ENCODE results near the gene ERP27.

The ERP27 gene

GRCh38 chr12:14938301-14938700 lies at the start of gene ERP27:
Gene ERP27, minus strand, starts transcription at chr12:14938537. Its CDS starts 29 bp downstream, at chr12:14938508.
- DNase-seq (ENCODE audit: low spot score) = no peak

- no peak for DNase-seq (ENCODE audit: low spot score)
Observed at GRCh38 chr12:14988035-14988434, 49.7 kb upstream of the ERP27 start.

DNA sequence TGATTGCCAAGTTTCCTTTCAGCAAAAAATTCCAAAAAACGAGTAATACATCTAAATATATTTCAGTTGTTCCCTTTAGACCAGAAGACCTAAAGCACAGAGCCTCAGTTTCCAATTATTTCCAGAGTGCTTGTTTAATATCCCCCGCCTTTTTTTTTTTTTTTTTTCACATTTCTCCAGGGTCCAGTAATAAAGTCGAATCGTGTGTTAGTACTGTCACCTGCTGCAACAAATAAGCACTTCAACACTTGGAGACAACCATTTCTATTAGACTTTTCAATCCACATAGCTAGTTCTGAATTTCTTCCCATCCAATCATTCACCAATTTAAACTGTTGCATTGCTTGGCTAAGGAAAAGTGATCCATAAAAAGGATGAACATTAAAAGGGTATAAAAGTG lies 48.1 kb upstream of the ERP27 start:
- no peak for DNase-seq (ENCODE audit: low spot score)

DNA sequence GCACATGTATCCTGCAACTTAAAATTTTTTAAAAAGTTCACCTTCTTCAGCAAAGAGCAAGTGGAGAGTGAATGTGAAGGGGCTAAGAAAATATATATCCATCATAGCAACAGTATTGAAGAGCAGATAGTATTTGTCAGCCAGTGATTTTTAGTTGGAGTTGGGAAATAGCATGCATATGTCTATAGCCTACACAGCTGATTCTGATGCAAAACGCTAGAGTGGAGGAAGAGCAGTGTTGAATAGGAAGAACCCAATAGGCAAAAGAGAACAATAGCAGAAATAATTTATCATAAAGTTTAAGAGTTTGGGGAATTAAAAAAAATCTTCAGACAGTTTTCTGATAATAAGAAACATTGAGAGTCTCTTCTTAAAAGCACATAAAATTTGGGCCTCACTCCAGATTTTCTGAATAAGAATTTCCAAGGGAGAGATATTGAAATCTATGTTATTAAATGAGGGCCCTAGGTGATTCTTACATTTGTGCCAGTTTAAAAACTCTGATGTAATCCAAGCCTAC lies 46.5 kb upstream of the ERP27 start:
- DNase-seq (ENCODE audit: low spot score) = no peak

DNA sequence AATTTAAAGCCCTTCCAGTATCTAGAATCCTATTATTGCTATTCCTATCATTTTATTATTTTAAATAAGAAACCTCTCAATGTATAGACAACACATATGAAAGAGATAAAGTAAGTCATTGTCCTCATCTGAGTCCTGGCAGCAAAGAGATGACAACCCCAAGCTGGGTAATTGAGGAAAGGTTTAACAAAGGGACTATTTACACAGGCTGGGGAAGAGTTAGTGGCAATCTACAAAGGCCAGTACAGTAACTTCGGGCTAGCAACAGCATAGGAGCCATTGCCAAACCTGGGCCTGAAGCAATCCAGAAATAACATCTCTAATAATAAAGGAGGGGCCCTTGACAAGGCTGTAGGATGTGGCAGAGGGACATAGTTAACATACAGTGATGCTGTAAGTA lies 45.7 kb upstream of the ERP27 start:
- no peak for DNase-seq (ENCODE audit: low spot score)

DNA sequence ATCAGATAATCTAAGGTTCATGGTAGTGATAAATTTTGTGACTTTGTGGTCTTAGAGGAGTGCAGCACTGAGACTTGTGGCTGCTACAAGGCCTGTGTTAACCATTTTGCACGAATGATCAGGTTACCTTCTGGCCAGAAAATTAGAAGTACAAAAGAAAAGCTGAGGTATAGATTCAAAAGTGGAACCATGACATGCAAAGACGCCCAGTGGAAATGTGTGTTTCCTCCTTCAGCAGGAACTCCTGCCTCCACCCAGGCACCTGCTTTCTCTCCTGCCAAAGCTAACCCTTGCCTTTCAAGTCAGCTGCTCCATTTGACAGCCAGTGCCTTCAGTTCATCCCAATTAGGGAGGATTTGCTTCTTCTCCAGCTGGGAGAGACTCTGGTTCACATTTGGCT lies 44.7 kb upstream of the ERP27 start:
- DNase-seq (ENCODE audit: low spot score) = no peak

GRCh38 chr12:14982562-14982961 lies 44.2 kb upstream of the ERP27 start:
- no peak for DNase-seq (ENCODE audit: low spot score)

GRCh38 chr12:14981049-14981448 lies 42.7 kb upstream of the ERP27 start:
- no peak for DNase-seq (ENCODE audit: low spot score)

- no peak for DNase-seq (ENCODE audit: low spot score)
Observed at GRCh38 chr12:14979468-14979867, 41.1 kb upstream of the ERP27 start.

DNA sequence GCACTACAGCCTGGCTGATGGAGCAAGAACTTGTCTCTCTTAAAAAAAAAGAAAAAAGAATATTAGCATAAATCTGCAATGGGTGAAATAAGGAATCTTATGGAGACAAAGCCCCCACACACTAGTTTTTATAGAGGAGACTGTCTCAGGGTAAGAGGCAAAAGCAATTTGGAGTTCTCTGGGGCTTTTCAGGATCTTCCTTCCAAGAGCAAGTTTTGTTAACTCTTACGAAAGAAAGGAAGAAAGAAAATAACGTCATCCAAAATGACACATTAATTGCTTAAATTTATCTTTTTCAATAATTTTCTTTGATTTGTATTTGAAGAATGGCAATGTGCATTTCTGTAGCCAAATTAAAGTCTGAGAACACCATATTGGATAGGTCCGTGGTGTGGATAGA lies 38.3 kb upstream of the ERP27 start:
- no peak for DNase-seq (ENCODE audit: low spot score)

DNA sequence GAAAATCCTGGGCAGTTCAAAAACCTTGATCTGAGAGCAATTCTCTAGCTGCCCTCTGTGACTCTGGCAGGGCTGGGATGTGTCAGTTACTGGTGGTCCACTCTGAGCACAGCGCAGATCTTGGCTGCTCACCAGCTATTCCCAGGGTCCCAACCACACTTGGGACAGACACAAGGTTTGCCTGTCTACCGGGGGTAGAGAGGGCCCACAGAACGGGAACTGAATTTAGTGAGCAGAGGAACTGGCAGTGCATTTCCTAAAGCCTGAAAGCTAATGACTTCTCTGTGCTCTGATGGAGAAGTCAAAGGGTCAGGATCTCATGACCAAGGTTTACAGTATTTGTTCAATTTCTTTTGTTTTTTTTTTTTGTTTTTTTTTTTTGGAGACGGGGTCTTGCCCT lies 37.1 kb upstream of the ERP27 start:
- no peak for DNase-seq (ENCODE audit: low spot score)

- no peak for DNase-seq (ENCODE audit: low spot score)
Observed at GRCh38 chr12:14974633-14975032, 36.3 kb upstream of the ERP27 start.

- DNase-seq (ENCODE audit: low spot score) = no peak
Observed at GRCh38 chr12:14972816-14973215, 34.5 kb upstream of the ERP27 start, which contains the start of gene PDE6H. Gene PDE6H, plus strand, starts transcription at chr12:14973042. Its CDS starts 4,971 bp downstream, at chr12:14978013.

DNA sequence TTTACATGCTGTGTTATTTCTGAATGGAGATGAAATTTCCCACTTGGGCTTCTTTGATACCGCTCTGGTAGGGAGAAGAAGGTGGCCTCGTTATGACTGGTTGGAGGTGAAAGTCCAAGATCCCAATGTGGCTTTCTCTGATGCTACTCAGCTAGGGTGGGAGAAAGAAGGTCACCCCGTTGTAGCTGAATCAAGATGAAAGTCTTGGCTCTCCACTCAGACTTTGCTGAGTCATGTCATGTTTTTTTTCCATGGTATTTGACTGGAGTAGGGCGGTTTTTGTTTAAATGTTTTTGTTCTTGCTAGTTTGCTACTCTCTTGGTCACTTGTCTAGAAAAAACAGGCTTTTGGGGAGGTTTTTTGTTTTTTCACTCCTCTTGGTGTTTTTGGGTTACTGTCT lies 32.1 kb upstream of the ERP27 start:
- DNase-seq (ENCODE audit: low spot score) = no peak

DNA sequence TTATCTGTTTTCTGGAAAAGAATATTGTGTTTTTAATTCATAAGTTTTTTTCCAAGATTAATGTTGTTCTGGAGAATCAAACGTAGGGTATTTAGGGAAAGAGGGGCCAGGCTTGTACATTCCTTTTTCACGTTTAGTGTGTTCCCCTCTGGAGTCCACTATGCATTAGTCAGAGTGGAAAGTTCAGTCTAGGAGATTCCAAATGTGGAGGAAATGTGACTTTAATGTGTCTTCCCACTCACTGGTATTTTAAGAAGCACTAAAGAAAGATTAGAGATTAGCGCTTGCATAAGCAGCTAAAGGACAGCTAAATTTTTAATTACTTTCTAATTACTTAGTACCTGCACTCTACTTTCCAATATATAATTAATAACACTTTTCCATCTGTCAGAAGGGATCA lies 30.1 kb upstream of the ERP27 start:
- no peak for DNase-seq (ENCODE audit: low spot score)

DNA sequence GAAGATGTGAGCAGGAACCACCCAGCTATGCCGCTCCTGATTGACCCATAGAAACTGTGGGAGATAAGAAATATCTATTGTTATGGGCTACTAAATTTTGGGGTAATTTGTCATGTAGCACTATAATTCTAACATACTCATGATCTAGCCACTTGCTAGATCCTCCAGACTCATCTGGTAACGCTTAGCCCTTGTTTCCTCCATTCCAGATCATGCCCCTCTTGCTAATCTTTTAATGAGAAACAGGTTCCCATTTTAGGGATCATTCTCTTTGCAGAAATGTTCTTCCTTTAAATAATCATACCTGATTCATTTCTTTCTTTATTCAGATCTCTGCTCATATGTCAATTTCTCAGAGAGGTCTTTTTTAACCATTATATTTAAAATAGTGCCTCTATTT lies 26.9 kb upstream of the ERP27 start:
- DNase-seq (ENCODE audit: low spot score) = no peak

DNA sequence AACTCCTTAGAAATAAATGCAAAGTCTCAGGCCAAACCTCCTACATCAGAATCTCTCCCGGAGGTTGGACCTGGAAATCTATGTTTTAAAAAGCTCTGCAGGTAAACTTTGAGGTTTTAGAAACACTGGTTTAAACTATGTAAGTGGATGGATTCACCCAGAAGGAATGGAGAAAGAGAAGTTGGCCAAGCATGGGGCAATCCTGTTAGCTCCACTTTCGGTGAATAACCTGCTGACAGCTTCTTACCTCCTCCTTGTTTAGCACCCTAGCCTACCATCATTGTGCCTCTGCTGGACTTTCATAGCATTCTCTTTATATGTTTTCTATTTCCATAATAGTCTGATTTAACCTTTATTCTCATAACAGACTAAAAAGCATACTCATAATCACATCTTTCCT lies 26.1 kb upstream of the ERP27 start:
- no peak for DNase-seq (ENCODE audit: low spot score)

- DNase-seq (ENCODE audit: low spot score) = no peak
Observed at GRCh38 chr12:14963520-14963919, 25.2 kb upstream of the ERP27 start.

- no peak for DNase-seq (ENCODE audit: low spot score)
Observed at GRCh38 chr12:14962797-14963196, 24.5 kb upstream of the ERP27 start.

GRCh38 chr12:14962153-14962539 lies 23.8 kb upstream of the ERP27 start:
- no peak for DNase-seq (ENCODE audit: low spot score)

DNA sequence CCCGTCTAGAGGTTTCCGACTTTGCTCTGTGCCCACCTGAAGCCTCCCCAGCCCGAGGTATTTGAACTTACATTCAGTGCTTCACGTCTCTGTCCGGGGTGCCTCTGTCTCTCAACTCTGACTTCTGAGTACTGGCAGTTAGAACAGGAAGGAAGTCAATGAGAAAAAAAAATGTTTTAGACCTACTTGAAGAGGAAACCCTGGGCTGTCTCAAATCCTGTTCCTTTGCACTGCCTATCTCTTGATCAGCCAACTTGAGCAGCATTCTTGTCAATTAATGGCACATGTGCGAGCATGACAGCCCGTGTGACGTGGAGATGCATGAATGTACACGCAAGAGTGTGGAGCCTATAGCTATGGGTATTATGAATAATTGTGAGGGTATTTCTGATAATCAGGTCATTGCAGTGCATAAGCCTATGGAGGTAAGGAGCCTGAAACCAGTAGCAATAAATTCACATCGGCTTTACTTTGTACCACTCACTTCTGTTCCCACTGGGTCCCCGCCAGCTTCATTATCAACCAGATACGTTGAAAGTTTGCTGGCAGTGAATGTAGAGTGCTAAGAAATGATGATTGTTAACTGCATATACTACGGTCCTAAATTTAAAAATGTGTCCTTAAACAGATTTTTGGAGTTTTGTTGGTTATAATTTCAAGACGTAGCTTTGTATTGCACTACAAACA lies 23.3 kb upstream of the ERP27 start, which contains the start of gene ARHGDIB:
ARHGDIB (minus strand) TSS at position 136 of the 687 bp plus-strand sequence. CDS start 10,889 bp downstream, outside the sequence.
- peak; percentile 54 for DNase-seq (ENCODE audit: low spot score)

DNA sequence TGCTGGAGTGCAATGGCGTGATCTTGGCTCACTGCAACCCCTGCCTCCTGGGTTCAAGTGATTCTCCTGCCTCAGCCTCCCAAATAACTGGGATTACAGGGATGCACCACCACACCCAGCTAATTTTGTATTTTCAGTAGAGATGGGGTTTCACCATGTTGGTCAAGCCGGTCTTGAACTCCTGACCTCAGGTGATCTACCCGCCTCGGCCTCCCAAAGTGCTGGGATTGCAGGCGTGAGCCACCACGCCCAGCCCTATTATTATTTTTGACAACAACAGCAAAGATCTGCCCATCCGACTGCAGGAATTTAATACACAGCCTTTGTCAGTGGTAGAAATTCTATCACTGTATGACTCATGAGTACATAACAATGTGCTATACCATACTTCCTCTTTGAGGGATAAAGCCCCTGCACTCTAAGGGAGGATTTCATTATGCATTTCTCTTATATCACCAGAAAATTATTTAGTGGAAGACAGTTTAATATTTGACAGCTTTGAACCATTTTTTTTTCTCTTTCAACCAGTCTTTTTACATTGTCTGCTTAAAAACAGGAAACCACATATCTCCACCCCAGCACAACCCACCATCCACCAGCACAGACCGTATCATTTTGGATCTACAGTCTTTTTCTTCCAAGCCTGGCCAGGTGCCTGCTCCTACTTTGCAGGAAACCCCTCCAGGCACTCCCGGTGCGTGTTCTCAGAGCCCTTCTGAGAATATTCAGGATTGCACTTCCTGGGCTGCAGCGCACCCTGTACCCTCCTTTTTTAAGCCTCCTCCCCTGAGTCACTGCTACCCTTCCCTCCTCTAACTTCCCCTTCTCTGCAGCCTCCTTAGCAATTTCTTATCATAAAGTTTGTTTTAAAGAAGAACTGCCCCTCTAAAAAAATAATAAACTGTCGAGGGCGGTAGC lies 22.5 kb upstream of the ERP27 start:
- DNase-seq (ENCODE audit: low spot score) = peak; percentile 44

DNA sequence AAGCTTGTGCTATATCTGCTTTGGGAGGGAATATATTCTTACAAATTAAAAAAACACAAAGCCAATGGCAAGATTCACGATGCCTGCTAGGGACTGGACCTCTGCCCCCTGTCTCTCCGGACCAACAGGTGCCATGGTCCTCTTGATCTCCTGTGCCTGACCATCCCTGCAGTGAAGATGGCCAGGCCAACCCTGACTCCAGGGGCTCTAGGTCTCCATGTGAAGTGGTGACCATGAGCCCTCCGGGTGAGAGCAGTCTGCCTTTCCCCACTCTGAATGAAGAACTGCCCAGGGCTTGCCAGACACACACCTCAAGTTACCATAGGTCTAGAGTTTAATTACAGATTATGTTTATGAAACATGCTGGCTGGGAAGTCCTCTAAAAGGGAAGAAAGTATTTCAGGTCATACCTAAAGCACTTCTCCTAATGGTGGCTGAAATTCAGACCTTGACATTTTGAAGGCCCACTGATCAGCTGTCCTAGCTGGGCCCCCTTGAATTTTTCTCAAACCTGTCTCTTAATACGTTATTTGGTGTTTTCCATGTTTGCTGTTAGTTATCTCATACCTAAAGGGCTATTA lies 21.7 kb upstream of the ERP27 start:
- no peak for DNase-seq (ENCODE audit: low spot score)
